Pulmonary artery endothelial cell (primary cell): ENCODE measurements around the gene THSD4. TPM values are rescaled to one million over a fixed set of nuclear protein-coding genes. Genes with fewer than 3 reads are reported as not detected.
"Not testable (repeated sequence)": the region's sequence is repeated elsewhere in the genome, so short reads cannot be mapped to it uniquely, and the experiment has no call there.

ENCODE experiments used
- DNase-seq: peaks from one replicate; pipeline ENCODE4 v3.0.0-alpha.2; 2011; ENCODE audit warnings: low read depth, low spot score
- total RNA-seq: library from RNA; depleted of rRNA; stranded (reverse); fragments of >200 nt; gene quantifications from 2 replicates; pipeline ENCODE4 v1.2.3, GENCODE V29; 2014

THSD4 gene
- total RNA-seq, 1 donor from 2014 or later = 35.2 TPM

GRCh38 chr15:71380345-71380744, 265.1 kb downstream of the THSD4 start:
- no peak for DNase-seq

GRCh38 chr15:71384501-71384900, 269.2 kb downstream of the THSD4 start:
- no peak for DNase-seq

- no peak for DNase-seq
Measured at GRCh38 chr15:71385026-71385425, 269.8 kb downstream of the THSD4 start.

GRCh38 chr15:71385457-71385856, 270.2 kb downstream of the THSD4 start:
- DNase-seq = no peak

- no peak for DNase-seq
Measured at GRCh38 chr15:71386005-71386404, 270.7 kb downstream of the THSD4 start.

- DNase-seq = no peak
Measured at GRCh38 chr15:71386448-71387236, 271.4 kb downstream of the THSD4 start.

GRCh38 chr15:71387810-71388209, 272.5 kb downstream of the THSD4 start:
- DNase-seq = no peak

- no peak for DNase-seq
Measured at GRCh38 chr15:71390096-71390495, 274.8 kb downstream of the THSD4 start.

GRCh38 chr15:71391421-71392088, 276.3 kb downstream of the THSD4 start:
- no peak for DNase-seq

GRCh38 chr15:71392861-71393283, 277.6 kb downstream of the THSD4 start:
- DNase-seq = no peak

GRCh38 chr15:71393383-71393782, 278.1 kb downstream of the THSD4 start:
- DNase-seq = no peak

GRCh38 chr15:71396536-71397125, 281.4 kb downstream of the THSD4 start:
- no peak for DNase-seq

GRCh38 chr15:71397377-71397776, 282.1 kb downstream of the THSD4 start:
- no peak for DNase-seq

- no peak for DNase-seq
Measured at GRCh38 chr15:71400294-71400693, 285.0 kb downstream of the THSD4 start.

- not testable (repeated sequence) for DNase-seq
Measured at GRCh38 chr15:71401728-71402127, 286.5 kb downstream of the THSD4 start.

- DNase-seq = no peak
Measured at GRCh38 chr15:71409541-71409940, 294.3 kb downstream of the THSD4 start.

- DNase-seq = no peak
Measured at GRCh38 chr15:71410347-71410746, 295.1 kb downstream of the THSD4 start.

- DNase-seq = no peak
Measured at GRCh38 chr15:71411538-71412482, 296.5 kb downstream of the THSD4 start.

- no peak for DNase-seq
Measured at GRCh38 chr15:71413419-71413818, 298.1 kb downstream of the THSD4 start.

- no peak for DNase-seq
Measured at GRCh38 chr15:71414853-71415252, 299.6 kb downstream of the THSD4 start.

GRCh38 chr15:71422530-71423259, 307.4 kb downstream of the THSD4 start:
- no peak for DNase-seq
